HG03432 (cell line): ENCODE data around the gene CPNE9.

ENCODE experiments used
- ATAC-seq: cut with Tn5 transposase; IDR thresholded peaks from one replicate; pipeline ENCODE4 v1.9.1; 2021; ENCODE audit warnings: mild to moderate bottlenecking, moderate library complexity; ENCODE audit not compliant: unreplicated experiment

CPNE9 gene

DNA sequence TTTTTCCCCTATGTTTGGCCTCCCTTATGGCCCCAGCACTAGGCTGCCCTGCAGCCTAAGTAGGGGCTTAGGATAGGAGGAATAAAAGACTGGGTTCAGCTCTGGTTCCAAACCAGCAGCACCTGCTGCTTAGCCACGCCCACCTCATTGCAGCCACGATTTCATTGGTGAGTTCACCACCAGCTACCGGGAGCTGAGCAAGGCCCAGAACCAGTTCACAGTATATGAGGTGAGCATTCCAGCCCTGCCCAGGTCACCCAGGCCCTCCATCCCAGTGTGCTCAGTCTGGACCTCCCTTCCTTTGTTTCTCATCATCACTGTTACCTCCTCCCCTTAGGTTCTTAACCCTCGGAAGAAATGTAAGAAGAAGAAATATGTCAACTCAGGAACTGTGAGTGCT, 11.5 kb downstream of the CPNE9 start:
- ATAC-seq = no peak

DNA sequence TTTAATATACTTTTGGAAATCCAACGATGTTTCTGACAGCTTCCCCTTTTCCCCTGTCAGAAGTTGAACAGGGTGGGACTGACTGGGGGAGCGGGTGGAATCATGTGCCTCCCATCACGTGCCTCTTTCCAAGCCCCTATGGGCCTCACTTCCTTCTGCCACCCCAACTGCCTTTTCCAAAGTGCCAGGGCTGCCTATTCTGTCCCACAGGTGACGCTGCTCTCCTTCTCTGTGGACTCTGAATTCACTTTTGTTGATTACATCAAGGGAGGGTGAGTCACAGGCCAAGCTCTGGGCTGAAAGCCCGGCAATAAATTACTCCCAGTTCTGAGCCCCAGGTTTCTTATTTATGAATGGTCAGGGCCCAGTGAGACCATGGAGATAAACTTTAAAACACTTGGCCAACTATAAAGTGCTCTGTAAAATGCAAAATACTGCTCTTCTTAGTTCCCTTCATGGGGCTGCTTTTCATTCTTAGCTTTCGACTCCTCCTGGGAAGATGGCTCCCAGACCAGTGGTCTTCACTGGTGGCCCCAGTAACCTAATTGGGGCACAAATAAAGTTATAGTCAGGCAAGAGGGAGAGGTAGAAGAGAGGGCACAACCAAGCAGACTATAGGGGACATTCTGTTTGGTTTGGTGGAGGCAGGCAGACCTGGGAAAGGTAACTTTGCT, 12.3 kb downstream of the CPNE9 start:
- ATAC-seq = no peak

DNA sequence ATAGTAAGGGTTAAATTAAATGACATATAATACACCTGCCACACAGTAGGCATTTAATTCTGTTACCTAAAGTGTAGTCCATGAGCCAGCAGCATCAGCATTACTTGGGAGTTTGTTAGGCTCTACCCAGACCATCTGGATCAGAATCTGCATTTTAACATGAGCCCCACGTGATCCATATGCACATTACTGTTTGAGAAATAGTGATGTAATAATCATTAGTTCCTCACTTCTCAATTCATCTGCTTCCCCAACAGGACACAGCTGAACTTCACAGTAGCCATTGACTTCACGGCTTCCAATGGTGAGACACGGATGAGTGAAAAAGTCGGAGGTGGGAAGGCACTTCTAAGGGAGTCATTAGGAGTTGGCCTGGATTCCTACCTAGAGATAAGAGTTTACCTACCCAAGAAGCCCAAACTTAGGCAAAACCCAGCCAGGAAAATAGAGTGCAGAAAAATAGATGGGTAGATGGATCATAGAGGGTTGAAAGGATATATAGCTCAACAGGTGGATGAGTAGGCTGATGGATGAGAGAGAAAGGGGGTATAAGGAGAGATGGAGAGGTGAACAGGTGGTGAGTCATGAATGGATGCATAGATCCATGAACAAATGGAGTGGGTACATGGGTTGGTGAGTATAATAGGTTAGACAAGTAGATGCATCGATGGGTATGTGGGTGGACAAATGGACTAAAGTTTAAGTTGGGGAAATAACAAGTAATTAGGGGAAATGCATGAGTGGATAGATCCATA, 13.3 kb downstream of the CPNE9 start:
- no peak for ATAC-seq

DNA sequence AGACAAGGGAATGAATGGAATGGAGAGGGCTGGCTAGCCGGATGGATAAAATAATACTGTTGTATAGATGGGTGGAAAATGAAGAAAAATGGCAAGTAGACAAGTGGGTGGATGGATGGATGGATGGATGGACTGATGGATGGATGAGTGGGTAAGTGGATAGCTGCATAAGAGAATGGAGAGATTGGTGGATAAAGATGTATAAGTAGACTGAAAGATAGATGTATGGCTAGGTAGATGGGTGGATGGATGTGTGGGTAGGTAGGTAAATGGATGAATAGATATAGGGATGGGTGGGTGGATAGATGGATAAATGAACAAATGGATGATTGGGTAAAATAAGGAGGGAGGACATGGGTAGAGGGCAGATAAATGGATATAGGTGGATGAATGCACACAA, 13.9 kb downstream of the CPNE9 start:
- ATAC-seq = no peak

DNA sequence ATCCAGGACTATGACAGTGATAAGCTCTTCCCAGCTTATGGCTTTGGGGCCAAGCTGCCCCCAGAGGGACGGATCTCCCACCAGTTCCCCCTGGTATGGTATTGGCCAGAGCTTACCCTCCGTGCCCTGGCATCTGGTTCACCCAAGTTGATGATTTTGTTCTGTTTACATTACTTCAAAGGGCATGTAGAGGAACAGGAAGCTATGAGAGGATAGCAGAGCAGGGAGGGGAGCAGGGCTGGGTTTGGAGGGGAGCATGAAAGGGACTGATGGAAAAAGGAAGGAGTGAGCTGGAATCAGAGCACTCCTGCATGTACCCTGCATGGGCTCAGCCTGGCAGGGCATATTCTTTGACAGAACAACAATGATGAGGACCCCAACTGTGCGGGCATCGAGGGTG, 14.5 kb downstream of the CPNE9 start:
- no peak for ATAC-seq

DNA sequence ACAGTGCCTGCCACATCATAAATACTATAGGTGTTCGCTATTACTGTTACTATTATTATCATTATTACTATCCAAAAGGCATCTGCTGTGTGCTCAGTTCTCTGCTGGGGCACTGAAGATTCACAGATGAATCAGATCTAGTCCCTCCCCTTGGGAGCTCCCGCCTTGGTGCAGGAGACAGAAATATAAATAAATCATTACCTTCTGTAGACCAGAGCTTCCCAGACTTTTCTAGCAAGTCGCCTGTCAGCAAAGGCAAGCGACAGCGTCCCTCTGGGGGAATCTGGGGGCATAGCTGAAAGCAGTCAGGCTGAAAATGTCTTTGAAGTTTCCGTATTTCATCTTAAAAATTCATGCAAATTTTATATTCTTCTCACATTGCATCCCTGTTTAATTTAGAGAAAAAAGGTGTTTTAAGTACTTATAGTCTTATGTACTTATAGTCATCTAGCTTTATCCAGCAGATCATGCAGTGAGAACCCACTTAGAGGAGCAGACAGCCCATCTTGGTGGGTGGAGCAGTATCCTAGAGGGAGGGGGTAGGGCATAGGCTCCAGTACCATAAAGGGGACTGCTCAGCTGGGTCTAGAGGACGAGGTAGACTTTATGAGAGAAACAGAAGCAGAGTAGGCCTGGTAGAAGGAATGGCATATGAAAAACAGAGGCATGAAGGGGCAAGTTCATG, 17.5 kb downstream of the CPNE9 start:
- no peak for ATAC-seq

DNA sequence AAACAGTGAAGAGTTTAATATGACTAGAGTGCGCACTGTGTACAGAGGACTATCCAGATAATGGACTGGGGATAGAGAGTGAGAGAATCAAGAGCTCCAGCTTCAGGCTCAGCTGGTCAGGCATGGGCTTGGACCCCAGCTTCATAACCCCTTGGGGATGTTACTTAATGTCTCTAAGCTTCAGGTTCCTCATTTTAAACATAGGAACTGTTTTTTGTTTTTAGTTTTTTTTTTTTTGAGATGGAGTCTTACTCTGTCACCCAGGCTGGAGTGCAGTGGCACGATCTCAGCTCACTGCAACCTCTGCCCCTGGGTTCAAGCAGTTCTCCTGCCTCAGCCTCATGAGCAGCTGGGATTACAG, 18.0 kb downstream of the CPNE9 start:
- ATAC-seq = no peak

DNA sequence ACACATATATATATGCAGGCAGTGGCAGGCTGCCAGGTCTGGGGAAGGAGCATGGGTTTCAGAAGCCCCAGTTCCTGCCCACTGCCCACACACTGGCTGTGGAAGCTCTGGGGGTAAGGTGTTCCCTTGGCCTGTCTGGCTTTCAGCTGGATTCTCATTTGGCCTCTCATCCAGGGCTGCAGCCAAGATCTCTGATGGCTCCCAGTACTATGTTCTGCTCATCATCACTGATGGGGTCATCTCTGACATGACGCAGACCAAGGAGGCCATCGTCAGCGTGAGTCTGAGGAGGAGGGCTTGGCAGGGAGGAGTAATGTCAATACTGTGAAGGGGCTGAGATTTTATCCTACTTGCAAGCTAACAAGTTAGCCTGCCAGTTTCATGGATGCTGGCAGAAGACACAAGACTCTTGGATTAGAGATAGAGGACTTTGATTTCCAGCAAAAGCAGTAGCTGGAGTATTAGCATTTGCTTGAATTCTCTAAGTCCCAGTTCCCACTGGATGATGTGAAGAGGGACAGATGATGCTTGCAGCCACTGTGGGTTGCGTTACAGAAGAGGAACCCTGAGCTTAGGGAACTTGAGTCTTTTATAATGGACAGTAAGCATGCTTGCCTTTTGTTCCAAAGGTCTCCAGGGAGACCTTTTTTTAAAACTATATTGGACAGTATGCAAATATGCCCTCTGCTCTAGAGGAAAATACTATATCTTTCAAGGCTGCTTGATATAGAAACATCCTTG, 22.3 kb downstream of the CPNE9 start:
- ATAC-seq = no peak

DNA sequence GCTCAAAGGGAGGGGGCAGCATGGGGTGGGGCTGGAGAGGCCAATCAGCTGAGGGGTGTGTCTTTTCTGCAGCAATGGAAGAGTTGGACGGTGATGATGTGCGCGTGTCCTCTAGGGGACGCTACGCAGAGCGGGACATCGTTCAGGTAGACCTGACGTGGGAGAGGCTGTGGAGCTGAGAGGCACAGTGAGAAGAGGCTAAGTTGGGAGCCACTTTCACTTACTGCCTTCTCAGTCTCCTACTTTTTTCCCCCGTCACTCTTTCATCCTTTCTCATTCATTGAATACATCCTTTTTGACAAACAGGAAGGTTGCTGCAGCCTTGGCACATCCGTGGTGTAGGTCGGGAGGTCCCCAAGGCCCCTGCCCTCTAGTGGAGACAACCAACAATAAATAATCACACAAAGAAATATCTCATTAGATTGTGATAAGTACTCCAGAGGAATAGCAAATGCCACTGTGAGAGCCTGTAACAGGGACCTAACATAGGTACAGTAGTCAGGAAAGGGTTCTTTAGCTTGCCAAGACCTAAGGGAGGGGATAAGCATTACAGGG, 23.5 kb downstream of the CPNE9 start:
- no peak for ATAC-seq

DNA sequence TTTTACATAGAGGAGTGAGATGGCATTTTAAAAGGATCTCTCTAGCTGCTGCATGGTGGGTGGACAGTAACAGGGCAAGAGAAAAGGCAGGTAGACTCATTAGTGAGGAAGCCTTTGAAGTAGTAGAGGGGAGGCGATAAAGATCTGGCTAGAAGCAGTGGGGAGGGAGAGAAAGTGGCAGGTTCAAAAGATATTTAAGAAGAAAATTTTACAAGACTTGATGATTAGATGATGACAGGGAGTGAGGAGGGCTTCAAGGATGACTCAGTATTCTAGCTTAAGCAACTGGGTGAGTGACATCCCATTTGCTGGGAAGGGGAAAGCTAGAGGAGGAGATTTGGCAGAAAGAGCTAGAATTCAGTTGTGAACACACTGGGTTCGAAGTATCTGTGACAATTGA, 24.1 kb downstream of the CPNE9 start:
- no peak for ATAC-seq

DNA sequence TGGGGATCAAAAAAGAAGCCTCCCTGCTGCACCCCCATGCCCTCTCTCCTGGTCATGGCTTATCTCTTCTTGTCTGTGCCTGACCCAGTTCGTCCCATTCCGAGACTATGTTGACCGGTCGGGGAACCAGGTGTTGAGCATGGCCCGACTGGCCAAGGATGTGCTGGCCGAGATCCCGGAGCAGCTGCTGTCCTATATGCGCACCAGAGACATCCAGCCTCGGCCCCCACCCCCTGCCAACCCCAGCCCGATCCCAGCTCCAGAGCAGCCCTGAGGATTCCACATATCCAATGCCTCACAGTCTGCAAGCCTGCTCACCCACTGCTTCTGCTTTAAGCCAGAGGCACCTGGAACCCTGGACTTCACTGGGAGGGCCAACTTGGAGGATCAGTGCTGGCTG, 25.8 kb downstream of the CPNE9 start:
- no peak for ATAC-seq

DNA sequence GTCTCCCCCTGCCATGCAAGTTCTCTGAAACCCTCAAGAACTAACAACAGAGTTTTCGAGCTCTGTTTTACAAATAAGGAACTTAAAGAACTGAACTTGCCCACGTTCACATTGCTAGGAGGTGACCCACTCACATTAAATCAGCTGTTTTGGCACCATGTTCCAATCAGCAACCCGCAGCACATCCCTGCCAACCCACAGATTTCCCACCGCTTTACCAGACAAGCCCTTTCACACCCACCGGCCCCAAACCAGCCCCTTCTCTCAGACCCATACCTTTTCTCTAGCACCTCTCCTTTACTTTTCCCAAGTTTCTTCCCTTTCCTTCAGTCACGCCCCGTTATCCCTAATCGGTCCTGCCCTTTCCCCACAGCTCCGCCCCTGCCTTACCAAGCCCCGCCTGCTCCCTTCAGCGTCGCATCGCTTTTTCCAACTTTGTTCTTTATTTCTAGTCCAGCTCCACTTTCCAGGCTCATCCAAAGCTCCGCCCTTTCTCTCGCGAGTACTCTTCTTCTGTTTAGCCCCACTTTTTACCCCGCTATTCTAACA, 27.1 kb downstream of the CPNE9 start:
- peak; percentile 54 for ATAC-seq

DNA sequence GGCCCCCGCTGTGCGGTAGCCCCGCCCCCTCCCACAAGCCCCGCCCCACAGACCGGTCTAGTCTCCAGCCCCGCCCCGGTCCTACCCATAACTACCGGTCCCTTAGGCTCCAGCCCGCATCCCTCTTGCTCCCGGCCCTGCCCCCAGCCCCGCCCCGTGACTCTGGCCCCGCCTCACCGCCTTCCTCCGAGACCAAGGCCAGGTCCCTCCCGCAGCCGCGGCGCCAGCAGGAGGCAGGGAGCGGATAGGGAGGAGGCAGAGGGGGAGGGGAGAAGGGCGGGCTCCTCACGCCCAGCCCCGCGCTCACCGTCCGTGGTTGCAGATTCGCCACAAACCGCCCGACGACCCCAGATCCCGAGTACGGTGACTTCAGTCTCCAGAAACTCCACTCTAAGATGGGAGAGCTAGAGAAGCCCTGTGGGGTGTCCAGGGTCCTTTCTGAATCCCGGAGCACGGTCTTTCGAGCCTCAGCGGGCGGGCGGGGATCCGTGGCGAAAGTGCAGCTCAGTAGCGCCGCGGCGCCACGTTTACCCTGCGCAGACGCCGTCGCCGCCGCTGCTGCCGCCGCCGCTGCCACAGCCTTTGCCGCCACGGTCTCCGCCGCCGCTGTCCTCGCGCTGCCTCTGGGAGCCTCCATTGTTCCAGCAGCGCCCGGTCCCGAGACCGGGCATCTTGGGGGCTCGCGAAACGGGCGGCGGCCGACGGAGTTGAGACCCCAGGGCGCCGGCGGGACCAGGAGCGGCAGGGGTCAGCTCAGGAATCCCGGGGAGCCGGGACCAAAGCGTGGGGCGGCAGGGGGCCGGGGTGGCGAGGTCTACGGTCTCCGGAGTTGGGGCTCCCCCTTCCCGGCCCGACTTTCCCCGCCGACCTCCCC, 27.8 kb downstream of the CPNE9 start, which contains the start of gene BRPF1:
Gene BRPF1 (plus strand): TSS at position 530 of the 874 bp plus-strand sequence. CDS start 2,406 bp downstream, outside the sequence.
- ATAC-seq = peak; percentile 95

DNA sequence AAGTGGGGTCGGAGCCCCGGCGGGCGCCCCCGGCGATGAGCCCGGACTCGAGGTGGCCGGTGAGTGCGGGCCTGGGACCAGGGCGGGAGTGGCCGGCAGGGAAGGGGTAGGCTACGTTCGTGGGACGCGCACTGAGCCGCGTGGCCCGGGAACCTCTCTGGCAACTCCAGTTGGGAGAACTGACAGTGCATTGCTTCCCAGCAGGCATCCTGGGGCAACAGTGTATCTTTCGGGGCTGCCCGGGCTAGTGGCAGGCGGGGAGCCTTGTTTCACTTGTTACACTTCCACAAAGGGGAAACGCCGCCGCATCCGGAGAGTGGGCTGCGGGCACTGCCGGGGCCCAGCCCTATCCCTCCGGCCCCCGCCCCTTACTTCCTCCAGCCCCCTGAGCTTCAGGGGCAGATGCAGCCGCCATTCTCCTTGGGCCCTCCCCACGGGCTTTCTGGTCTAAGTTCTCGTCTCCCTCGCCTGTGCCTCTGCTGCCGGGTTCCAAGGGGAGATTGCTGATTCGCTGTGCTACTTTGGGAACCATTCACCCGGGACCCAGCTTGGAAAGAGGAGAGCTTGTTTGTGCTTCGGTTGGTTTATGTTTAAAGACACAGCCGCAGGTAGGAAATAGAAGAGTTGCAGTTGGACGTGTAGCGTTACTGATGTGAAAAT, 28.6 kb downstream of the CPNE9 start:
- peak; percentile 14 for ATAC-seq

DNA sequence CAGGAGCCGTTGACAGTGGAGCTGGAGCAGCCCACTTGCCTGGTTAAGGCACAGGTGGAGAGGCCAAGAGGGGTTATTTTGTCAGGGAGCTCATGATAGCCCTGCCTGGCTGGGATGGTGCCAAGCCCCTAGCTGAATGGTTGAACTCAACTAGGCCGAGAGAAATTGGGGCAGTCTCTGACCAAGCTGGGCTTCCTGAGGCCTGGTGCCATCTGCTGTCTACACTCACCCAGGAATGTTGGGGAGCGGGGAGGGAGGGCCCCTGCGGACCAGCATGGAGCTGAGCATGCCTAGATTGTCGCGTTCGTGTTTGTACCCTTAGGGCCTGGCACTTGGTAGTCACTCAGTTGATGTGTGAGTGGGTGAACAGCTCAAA, 29.1 kb downstream of the CPNE9 start:
- ATAC-seq = no peak

DNA sequence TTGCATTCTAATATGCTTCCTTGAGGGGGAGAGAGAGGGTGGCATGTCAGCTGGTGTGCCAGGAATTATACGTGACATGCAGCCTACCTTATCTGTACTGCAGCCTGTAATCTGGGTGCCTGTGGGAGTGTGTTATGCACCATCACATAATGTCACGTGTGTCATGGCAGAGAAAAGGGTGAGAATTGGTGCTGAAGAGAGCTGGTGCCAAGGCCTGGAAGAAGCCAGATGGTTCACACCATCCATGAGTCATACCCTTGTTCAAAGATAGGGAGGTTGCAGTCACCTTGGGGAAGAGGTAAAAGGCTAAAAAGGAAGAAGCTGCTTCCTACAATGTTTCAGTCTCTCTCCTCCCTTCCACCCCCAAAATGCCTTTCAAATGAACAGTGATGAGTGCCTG, 33.2 kb downstream of the CPNE9 start:
- no peak for ATAC-seq

DNA sequence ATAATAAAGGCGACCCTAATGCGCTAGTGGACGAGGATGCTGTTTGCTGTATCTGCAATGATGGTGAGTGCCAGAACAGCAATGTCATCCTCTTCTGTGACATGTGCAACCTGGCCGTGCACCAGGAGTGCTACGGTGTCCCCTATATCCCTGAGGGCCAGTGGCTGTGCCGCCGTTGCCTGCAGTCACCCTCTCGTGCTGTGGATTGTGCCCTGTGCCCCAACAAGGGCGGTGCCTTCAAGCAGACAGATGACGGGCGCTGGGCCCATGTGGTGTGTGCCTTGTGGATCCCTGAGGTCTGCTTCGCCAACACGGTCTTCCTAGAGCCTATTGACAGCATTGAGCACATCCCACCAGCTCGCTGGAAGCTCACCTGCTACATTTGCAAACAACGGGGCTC, 35.5 kb downstream of the CPNE9 start:
- ATAC-seq = no peak

DNA sequence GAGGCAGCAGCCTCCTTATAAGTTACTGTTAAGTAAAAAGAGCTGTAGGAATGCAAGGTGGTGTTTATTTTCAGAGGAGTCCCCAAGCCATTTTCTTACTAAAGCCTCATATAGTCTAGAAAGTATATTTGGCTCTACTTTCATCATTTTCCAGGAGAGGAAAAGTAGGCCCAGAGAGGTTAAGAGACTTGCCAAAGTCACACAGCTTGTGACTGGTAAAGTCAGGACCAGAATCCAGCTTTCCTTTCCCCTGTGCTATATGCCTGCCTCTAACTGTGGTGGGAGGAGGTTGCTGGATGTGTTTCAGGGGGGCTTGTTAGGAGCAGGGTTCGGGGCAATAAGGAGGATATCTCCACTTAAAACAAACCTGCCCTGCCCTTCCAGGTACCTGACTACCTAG, 38.9 kb downstream of the CPNE9 start:
- no peak for ATAC-seq

DNA sequence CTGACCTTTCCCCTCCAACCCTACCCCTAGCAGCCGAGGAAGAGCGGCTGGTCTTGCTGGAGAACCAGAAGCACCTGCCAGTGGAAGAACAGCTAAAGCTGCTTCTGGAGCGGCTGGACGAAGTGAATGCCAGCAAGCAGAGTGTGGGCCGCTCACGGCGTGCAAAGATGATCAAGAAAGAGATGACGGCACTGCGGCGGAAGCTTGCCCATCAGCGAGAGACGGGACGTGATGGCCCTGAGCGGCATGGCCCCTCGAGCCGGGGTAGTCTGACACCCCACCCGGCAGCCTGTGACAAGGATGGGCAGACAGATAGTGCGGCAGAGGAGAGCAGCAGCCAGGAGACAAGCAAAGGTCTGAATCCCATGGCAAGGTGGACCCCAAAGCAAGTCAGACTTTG, 39.9 kb downstream of the CPNE9 start:
- ATAC-seq = no peak
